ENCODE results near the gene HOXB8. TPM values are rescaled to one million over a fixed set of nuclear protein-coding genes. Genes with fewer than 3 reads are reported as not detected.

HOXB8 gene
- total RNA-seq, 1 donor from 2014 or later: not detected

GRCh38 chr17:48611213-48611612 lies 3.9 kb downstream of the HOXB8 start:
- TF ChIP-seq CTCF (IDR thresholded peaks at IDR 0.05) (no peak), POLR2AphosphoS5 (IDR thresholded peaks at IDR 0.05; ENCODE audit: insufficient read depth in 1 of 2, low read depth in 1 of 2) (no peak), POLR2A (IDR thresholded peaks at IDR 0.05) (no peak)
- intact Hi-C loops (cut with DNase I): no loop called here
- peak overlapping the region; percentile 42 to 60 for H3K4me3 ChIP-seq
- H3K27me3 ChIP-seq: peaks cover 18% of the 10 kb centered on the region
- no peaks in the 10 kb centered on the region for H3K36me3 ChIP-seq
- H3K27ac ChIP-seq: peak overlapping the region; percentile 49
- H3K9me3 ChIP-seq: no peaks in the 10 kb centered on the region
- peaks cover 28% of the 10 kb centered on the region for H3K4me1 ChIP-seq
- DNase-seq (ENCODE audit: extremely low spot score in 2 of 2): no peak

DNA sequence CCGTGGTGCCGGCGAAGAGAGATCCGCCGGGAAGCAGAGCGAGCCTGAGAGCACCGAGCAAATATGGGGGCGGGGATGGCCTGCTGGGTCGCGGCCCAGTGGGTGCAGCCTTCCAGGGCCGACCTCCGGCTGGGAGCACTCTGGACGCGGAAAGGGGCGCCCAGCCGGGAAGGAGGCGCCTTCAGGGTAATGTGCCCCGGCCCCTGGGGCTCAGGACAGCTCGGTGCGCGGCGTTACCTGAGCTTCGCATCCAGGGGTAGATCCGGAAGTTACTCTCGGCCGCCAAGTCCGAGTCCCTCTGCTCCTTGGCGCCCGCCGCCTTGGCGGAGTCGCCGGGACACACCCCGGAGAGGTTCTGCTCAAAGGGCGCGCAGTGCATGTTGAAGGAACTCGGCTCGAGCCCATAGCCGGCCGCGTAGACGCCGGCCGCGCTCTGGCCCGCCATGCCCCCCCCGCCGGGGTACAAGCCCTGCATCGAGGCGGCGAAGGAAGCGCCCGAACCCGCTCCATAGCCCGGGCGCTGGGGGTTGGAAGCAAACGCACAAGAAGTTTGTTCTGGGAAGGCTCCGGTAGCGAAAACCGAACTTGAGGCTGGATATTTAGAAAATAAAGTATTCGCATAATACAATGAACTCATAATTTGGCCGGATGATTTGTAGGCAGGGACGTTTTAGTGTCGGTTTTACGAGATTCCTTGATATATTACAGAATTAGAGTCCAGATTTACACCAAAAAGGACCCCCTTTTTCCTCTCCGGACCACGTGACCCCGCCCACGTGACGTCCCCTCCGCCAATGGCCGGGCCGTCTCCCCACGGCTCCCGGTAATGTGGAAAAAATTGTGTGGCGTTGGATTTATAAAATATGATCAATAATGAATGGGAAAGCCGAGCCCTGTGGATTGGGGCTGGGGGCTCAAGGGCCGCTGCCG lies 4.5 kb downstream of the HOXB8 start, which contains the start of gene HOXB7:
Gene HOXB7, minus strand, starts transcription at position 736 of the 930 bp plus-strand sequence. Its CDS starts 99 bp downstream, at position 637.
- H3K27ac ChIP-seq: peak within 1 kb of the TSS; percentile 49
- H3K4me3 ChIP-seq: peak within 1 kb of the TSS; percentile 42 to 60
- no peaks in the 10 kb centered on the region for H3K9me3 ChIP-seq
- TF ChIP-seq POLR2A (IDR thresholded peaks at IDR 0.05) (no peak), POLR2AphosphoS5 (IDR thresholded peaks at IDR 0.05; ENCODE audit: insufficient read depth in 1 of 2, low read depth in 1 of 2) (peak; percentile 21 to 46)
- peaks cover 12% of the 10 kb centered on the region for H3K27me3 ChIP-seq
- H3K36me3 ChIP-seq: no peaks in the 10 kb centered on the region
- peaks cover 28% of the 10 kb centered on the region for H3K4me1 ChIP-seq
- intact Hi-C loops (cut with DNase I): no loop called here
- no peak for DNase-seq (ENCODE audit: extremely low spot score in 2 of 2)

GRCh38 chr17:48609759-48610281 lies 5.3 kb downstream of the HOXB8 start:
- peak overlapping the region; percentile 49 for H3K27ac ChIP-seq
- H3K27me3 ChIP-seq: peaks cover 12% of the 10 kb centered on the region

DNA sequence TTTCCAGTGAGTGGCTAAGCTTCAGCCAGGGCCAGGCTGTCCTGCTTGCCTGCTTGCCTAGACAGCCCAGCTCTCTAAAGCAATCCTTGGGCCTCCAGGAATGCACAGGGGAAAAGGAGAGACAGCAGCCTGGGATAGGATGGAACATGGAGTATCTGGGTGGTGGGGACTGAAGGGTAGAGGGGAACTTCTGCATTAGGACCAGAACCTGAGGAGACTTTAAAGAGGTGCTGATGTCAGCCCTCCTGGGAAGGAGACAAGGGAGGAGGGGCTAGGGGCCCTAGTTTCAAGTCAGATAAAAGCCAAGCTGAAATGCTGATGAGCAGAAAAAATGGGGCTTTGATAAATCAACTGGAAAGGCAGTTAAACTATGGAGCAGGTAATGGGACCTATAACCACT lies 6.1 kb downstream of the HOXB8 start:
- intact Hi-C loops (cut with DNase I): no loop called here
- TF ChIP-seq CTCF (IDR thresholded peaks at IDR 0.05): no peak
- TF ChIP-seq POLR2AphosphoS5 (IDR thresholded peaks at IDR 0.05; ENCODE audit: insufficient read depth in 1 of 2, low read depth in 1 of 2): no peak
- TF ChIP-seq POLR2A (IDR thresholded peaks at IDR 0.05): no peak
- Histone ChIP-seq H3K36me3 (no peaks in the 10 kb centered on the region), H3K9me3 (no peaks in the 10 kb centered on the region), H3K4me1 (peaks cover 23% of the 10 kb centered on the region), H3K27me3 (peaks cover 12% of the 10 kb centered on the region), H3K4me3 (no peak overlapping the region), H3K27ac (no peak overlapping the region)
- DNase-seq (ENCODE audit: extremely low spot score in 2 of 2): no peak

More at GRCh38 chr17:48609759-48610281, 5.3 kb downstream of the HOXB8 start:
- Histone ChIP-seq H3K36me3 (no peaks in the 10 kb centered on the region), H3K4me3 (peak overlapping the region; percentile 42 to 60), H3K9me3 (no peaks in the 10 kb centered on the region), H3K4me1 (peaks cover 28% of the 10 kb centered on the region)
- TF ChIP-seq CTCF (IDR thresholded peaks at IDR 0.05) (no peak), POLR2A (IDR thresholded peaks at IDR 0.05) (no peak), POLR2AphosphoS5 (IDR thresholded peaks at IDR 0.05; ENCODE audit: insufficient read depth in 1 of 2, low read depth in 1 of 2) (no peak)
- no peak for DNase-seq (ENCODE audit: extremely low spot score in 2 of 2)
- intact Hi-C loops (cut with DNase I): no loop called here

- intact Hi-C loops (cut with DNase I): no loop called here
- Histone ChIP-seq H3K4me1 (peaks cover 21% of the 10 kb centered on the region), H3K27me3 (peaks cover 8% of the 10 kb centered on the region), H3K4me3 (no peak overlapping the region), H3K9me3 (no peaks in the 10 kb centered on the region), H3K36me3 (no peaks in the 10 kb centered on the region), H3K27ac (no peak overlapping the region)
- no peak for TF ChIP-seq POLR2A (IDR thresholded peaks at IDR 0.05)
- TF ChIP-seq POLR2AphosphoS5 (IDR thresholded peaks at IDR 0.05; ENCODE audit: insufficient read depth in 1 of 2, low read depth in 1 of 2): no peak
- no peak for TF ChIP-seq CTCF (IDR thresholded peaks at IDR 0.05)
- DNase-seq (ENCODE audit: extremely low spot score in 2 of 2): no peak
These were observed 6.6 kb downstream of the HOXB8 start for GRCh38 chr17:48608494-48608834.
